ENCODE measurements around the gene PLCD4. TPM values are rescaled to one million over a fixed set of nuclear protein-coding genes. Genes with fewer than 3 reads are reported as not detected.
A peak's percentile ranks its signal among the peaks of the same experiment; 100 is the strongest.

PLCD4 gene
- total RNA-seq, 1 donor from 2014 or later = 0.08 TPM

DNA sequence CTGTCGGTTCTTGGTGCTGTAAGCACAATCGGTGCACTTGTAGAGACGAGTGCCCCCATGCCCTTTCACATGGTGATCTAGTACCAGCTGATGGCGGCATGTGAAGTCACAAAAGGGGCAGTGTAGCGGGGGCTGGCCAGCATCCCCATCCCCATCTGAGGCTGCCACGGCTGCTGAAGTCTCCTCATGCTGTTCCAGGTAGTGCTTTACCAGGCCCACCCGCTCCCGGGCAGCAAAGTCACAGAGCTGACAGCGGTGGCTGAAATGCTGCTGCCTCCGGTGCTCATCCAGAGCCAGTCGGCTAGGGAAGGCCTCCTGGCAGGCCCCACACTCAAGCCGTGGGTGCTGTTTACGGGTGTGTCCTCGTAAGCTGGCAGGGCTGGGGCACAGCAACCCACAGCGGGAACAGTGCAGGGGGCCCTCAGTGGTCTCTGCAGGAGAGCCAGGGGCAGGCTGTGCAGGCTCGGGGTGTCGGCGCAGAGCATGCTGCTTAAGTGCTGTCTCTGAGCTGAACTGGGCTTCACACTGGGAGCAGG is 34.5 kb downstream of the PLCD4 start:
- no peaks in the 10 kb centered on the region for H3K27me3 ChIP-seq (ENCODE audit: control insufficient read depth, insufficient read depth, low read length)
- peaks cover 5% of the 10 kb centered on the region for H3K36me3 ChIP-seq (ENCODE audit: control insufficient read depth, insufficient read depth, low read length)
- no peak for TF ChIP-seq CTCF (IDR thresholded peaks at IDR 0.05; ENCODE audit: insufficient read depth, low read length, poor library complexity, severe bottlenecking)
- no peak overlapping the region for H3K4me3 ChIP-seq (ENCODE audit: low read depth, low read length)
- no peak for DNase-seq (ENCODE audit: low read depth)

GRCh38 chr2:218642786-218643185 is 35.1 kb downstream of the PLCD4 start:
- H3K27me3 ChIP-seq (ENCODE audit: control insufficient read depth, insufficient read depth, low read length) = no peaks in the 10 kb centered on the region
- DNase-seq (ENCODE audit: low read depth) = no peak
- no peak overlapping the region for H3K4me3 ChIP-seq (ENCODE audit: low read depth, low read length)
- no peak for TF ChIP-seq CTCF (IDR thresholded peaks at IDR 0.05; ENCODE audit: insufficient read depth, low read length, poor library complexity, severe bottlenecking)
- H3K36me3 ChIP-seq (ENCODE audit: control insufficient read depth, insufficient read depth, low read length) = peaks cover 5% of the 10 kb centered on the region

DNA sequence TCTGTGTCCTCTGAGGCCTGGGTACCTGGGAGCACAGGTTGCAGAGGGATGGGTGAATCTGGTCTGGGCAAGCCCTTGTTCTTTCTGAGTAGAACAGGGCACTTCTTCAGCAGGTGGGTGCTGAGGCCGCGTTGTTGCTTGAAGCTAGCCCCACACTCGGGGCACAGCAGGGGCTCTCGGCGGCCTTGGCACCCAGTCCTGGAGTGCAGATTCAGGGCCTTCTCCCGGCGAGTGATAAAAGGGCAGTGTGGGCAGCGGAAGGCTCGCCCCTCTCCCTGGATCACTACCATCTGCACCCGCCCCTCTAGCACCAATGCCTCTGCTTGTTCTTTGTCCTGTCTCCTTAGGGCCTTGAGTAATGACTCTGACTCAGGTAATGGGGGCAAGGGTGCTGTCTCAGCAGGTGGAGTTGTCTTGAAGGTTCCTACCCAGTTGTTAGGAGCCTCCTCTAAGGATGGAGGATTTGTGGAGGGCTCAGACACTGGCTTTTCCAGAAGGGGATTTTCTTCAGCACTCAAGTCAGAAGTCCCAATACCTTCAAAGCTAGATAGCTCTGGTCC is 36.1 kb downstream of the PLCD4 start:
- no peak for DNase-seq (ENCODE audit: low read depth)

DNA sequence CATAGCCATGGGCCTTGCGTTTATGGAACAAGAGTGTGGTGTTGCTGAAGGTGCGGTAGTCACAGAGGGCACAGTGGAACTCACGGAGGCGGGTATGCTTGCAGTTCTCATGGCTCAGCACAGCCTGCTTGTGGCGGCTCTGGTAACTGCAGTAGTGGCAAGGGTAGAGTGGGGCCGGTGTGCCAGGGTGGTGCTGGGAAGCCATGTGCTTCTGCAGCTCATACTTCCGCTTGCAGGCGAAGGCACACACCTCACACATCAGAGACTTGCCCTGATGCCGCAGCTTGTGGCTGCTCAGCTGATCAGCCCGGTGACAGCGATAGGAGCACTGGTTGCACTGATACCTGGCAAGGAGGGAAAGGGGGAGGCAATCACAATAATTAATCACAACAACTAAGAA is 37.0 kb downstream of the PLCD4 start:
- TF ChIP-seq CTCF (IDR thresholded peaks at IDR 0.05; ENCODE audit: insufficient read depth, low read length, poor library complexity, severe bottlenecking) = peak; percentile 55
- no peaks in the 10 kb centered on the region for H3K27me3 ChIP-seq (ENCODE audit: control insufficient read depth, insufficient read depth, low read length)
- H3K4me3 ChIP-seq (ENCODE audit: low read depth, low read length) = no peak overlapping the region
- no peak for DNase-seq (ENCODE audit: low read depth)
- peaks cover 6% of the 10 kb centered on the region for H3K36me3 ChIP-seq (ENCODE audit: control insufficient read depth, insufficient read depth, low read length)

More for the DNA sequence above, 36.1 kb downstream of the PLCD4 start:
- TF ChIP-seq CTCF (IDR thresholded peaks at IDR 0.05; ENCODE audit: insufficient read depth, low read length, poor library complexity, severe bottlenecking) = no peak
- no peak overlapping the region for H3K4me3 ChIP-seq (ENCODE audit: low read depth, low read length)
- peaks cover 6% of the 10 kb centered on the region for H3K36me3 ChIP-seq (ENCODE audit: control insufficient read depth, insufficient read depth, low read length)
- no peaks in the 10 kb centered on the region for H3K27me3 ChIP-seq (ENCODE audit: control insufficient read depth, insufficient read depth, low read length)

GRCh38 chr2:218645126-218645525 is 37.4 kb downstream of the PLCD4 start:
- Histone ChIP-seq H3K36me3 (ENCODE audit: control insufficient read depth, insufficient read depth, low read length) (peaks cover 5% of the 10 kb centered on the region), H3K27me3 (ENCODE audit: control insufficient read depth, insufficient read depth, low read length) (no peaks in the 10 kb centered on the region), H3K4me3 (ENCODE audit: low read depth, low read length) (no peak overlapping the region)
- TF ChIP-seq CTCF (IDR thresholded peaks at IDR 0.05; ENCODE audit: insufficient read depth, low read length, poor library complexity, severe bottlenecking) = no peak
- DNase-seq (ENCODE audit: low read depth) = peak; percentile 88

Measured in kidney epithelial cell (primary cell).